Bone marrow (tissue), 2 donors: ENCODE data around the gene SMAD3.

ENCODE experiments used
- DNase-seq, 2 donors: peaks; one replicate each; lab custom pipeline; 2025; lab: John Stamatoyannopoulos, UW

The SMAD3 gene

DNA sequence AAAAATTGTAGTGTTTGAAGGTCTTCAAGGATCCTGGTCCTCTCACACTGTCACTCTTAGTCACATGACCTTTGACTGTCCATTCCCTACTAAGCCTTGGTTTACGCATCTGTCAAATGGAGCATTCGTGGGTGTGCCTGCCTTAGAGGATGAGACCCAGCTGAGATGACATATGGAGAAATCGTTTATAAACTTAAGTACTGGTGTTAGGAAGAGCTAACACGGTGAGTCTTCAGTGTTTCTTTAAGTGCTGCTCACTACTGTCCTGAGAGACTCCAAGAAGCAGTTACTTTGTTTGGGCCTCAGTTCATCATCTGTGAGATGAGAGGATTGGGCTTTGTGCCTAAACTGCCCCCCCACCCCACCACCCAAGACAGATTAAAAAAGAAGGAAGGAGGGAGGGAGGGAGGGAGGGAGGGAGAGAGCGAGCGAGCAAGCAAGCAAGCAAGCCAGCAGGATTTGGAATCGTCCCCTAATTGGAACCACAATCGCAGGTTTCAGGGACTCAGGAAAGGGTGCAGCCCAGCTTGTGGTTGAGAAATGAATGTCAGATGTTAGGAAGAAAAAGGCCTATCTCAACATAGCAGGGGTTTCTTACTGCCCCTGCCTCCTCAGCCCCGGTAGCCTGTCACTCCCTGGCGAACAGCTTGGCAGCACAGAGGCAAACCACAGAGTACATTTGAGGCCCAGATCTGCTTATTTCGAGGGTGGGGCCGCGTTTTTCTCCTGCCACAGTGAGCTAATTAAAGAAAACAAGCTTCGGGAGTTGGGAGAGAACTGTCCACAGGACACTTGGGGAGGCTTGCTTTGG is 32.7 kb downstream of the SMAD3 start:
- DNase-seq, result peak in 1 of 2 donors; percentile 63

DNA sequence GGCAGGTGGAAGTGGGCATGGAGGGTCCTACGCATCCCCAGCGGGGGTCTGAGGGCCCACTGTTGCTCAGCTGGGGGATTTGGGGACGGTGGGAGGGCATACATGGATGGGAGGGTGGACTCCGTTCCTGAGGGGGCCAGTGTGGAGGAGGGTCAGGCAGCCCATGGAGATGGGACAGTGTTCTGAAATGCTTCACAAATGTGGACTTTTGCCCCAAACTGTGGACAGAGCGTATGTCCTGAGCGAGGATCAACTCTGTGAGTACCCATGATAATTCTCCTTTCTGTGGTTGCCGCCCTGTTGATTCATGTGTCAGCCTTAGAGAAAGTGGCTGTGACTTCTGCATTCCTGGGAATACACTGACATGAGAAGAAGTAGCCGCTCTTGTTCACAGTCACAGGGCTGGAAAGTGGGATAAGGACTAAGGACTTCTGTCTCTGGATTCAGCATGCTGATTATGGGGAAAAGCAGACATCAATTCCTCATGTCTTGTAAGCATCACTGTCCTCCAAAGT is 33.4 kb downstream of the SMAD3 start:
- no peak for DNase-seq

DNA sequence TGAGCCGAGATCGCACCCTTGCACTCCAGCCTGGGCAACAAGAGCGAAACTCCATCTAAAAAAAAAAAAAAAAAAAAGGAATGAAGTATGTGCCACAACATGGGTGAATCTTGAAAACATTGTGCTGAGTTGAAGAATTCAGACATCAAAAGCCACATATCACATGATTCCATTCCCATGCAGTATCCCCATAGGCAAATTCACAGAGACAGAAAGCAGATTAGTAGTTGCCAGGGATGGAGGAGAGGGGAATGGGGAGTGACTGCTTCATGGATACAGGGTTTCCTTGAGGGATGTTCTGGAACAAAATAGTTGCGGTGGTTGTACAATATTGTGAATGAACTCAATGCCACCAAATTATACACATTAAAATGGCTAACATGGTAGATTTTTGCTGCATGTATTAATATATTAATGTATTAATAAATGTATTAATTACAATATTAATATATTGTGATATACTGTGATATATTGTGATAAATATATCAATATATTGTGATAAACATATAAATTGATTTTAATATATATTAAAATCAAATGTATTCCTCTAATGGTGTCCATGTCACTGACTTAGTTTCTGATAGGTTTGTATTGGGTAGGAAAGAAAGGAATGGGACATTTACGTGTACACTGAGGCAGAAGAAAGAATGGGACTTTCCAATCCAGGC is 34.9 kb downstream of the SMAD3 start:
- DNase-seq, result no peak

DNA sequence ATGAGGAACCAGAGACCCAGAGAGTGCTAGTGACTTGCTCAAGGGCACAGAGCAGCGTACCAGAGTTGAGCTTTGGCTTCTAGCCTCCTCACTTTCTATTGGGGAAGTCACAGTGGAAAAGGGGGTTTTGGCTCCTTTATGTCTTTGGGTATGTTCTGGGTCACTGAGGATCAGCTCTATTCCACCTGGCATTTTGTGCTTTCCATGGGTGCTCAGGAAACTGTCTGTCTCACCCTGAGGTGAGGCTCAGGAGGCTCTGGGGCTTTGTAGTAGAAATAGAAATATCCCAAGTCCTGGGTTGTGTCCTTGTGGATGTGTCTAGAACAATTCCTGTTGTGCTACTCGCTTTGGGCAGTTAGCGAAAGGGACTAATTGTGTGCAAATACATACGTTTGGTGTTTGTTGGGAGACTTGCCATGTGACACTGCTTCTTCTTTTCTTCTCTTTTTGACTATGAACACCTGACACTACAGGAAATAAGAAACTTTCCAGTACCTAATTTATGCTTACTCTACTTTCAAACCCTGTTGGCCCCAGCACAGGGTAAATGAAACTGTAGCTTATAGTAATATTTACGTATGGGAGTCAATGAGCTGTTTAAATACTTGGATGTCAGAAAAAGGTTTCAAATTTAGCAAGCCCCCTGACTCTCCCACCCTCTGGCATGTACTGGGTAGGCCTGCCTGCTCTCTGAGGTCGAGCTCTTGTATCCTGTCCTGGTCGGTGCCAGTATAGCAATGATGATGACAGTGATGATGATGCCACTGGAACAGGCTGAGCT is 35.6 kb downstream of the SMAD3 start:
- DNase-seq, result no peak

DNA sequence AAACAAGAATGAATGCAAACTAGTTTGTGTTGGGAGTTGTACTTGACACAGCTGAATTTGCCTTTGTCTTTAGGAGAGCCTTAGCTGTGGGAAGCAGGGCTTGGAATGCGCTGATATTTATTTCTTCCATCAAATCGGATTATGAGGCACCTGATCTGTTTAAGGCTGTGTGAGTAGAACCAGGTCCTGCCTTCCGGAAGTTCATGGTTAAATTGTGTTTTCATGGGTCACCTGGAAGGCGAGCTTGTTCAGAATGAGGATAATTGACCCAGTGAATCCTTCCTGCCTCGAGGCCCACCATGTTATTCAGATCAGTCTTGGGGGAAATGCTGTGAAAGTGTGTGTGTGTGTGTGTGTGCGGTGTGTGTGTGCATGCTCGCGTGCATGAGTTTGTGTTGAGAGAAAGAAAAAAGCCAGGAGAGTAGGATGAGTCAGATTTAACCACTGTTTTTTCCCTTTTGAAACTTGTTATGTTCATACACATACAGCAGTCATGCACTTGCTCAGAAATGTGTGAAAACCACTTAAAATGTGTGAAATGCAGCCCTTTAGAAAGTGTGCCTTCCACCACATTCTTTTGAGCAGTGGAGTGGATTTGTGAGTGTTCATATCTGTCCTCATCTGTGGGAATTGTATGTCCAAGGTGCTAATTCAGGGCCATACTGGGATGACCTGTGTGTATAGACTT is 36.7 kb downstream of the SMAD3 start:
- DNase-seq, result peak in 1 of 2 donors; percentile 77

DNA sequence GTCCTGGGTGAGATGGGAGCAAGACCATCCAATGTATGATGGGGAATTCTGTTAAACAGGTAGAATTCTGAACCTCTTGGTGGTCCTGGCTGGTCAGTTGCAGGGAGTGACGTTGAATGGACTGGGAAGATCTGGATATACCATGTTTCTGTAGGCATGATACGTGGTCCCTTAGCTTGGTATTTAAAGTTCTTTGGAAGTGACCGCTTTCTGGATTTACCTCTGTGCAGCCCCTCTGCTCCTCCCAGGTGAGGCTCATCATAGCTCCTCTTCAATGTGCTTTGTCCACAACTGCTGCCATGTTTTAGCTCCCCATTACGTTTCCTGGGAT is 37.2 kb downstream of the SMAD3 start:
- DNase-seq, result no peak

DNA sequence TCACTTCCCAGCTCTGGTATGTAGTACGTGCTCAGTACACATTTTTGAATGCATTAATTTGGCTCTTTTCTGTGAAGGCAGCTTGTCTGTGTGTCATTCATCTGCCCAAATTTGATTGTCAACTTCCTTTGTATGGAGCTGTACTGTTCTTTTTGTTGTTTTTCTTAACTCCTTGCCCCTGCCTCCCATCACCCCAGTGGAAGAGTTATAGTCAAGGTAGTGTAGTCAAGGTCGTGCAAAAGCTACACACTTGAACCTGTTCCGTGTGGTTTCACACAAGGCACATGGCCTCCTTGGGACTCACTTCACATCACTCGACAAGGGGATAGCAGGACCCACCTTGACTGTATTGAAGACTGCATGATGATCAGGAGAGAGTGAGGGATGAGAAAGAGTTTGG is 37.6 kb downstream of the SMAD3 start:
- no peak for DNase-seq

DNA sequence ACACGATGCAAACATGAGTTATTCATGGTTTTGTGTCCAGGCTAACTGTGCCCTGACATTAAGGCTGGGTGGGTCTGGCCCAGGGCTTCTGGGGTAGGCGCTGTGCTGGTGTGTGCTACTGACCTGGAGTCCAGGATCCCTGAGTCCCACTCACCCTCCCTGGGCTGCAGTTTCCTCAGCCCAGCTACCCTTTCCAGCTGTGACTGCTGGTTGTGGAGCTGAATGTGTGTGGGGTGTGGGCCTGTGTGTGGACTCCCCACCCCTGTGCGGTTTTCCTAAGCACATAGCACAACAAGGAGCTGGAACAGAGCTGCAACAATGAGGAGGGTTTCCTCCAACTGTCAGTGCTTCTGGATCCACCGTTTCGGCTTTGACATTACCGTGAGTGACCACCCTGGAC is 38.0 kb downstream of the SMAD3 start:
- no peak for DNase-seq

DNA sequence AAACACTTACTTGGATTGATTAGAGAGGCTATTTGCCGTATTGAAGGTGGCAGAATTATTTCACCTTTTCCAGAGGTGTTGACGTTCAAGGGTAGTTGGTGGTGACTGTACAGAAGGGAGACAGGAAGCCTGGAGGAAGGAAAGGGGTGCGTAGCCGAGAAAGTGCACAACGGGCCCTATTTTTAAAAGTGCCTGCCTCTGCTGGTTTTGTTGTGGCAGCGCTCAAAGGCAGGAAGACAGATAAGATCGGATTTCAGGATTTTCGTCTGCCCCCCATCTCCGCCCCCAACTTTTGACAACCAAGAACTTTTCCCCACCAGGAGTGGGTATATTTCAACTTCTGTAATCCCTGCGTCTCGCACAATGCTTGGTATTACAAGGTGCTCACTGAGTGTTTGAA is 38.5 kb downstream of the SMAD3 start:
- DNase-seq, result peak in 1 of 2 donors; percentile 75

DNA sequence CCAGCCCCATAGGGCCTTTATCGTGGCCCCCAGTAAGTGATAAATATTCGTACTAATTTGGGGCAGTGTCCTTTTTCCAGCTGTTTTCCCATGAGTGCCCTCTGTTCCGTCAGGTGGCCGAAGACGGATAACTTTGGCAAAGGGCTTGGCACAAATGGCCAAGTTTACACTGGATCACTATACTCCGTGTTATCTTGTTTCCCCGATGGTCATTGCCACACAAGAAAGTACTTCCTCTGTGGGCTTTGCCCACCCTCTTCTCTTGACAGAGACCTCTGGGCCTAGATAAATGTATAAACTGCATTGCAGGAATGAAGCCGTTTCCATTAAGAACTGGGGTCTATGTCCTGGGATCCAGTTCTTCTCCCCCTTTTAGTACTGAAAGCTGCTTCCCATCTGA is 39.1 kb downstream of the SMAD3 start:
- no peak for DNase-seq

DNA sequence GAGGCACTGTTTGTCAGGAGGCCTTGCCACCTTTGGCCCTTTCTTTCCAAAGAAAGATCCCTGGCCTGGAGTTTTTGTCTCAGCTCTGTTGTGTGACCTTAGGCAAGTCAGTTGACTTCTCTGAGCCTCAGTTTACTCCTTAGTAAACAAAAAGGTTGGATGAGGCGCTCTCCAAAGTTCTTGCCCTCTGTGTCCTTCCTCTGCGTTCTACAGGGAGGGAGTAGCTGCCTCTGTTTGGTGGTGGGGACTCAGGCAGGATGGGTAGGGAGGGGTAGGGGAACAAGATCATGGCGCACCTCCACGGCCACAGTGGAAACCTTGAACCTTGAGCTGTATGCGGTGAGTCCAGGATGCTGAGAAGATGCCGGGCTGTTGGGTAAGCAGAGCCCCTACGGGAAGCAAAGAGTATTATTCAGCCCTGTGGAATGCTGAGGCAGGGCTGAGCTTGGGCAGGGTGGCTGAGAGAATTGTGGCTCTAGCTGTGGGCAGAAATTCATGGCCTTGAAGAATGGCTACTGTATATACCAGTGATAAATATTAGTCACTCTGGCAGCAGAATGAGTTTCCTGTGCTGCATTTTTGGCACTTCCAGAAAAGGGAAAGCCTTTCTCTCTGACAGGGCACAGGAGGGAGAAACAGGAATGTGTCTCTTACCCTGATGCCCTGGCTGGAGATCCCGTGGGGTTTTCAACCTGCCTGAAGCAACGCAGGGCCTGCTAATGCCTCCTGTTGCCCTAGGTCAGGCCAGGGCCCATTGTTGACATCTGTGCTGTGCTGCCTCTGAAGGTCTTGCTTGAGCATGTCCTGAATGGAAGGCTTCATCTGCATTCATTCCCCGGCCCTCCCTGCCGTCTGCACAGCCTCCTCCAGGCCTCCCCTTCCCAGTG is 39.9 kb downstream of the SMAD3 start:
- DNase-seq, result no peak

DNA sequence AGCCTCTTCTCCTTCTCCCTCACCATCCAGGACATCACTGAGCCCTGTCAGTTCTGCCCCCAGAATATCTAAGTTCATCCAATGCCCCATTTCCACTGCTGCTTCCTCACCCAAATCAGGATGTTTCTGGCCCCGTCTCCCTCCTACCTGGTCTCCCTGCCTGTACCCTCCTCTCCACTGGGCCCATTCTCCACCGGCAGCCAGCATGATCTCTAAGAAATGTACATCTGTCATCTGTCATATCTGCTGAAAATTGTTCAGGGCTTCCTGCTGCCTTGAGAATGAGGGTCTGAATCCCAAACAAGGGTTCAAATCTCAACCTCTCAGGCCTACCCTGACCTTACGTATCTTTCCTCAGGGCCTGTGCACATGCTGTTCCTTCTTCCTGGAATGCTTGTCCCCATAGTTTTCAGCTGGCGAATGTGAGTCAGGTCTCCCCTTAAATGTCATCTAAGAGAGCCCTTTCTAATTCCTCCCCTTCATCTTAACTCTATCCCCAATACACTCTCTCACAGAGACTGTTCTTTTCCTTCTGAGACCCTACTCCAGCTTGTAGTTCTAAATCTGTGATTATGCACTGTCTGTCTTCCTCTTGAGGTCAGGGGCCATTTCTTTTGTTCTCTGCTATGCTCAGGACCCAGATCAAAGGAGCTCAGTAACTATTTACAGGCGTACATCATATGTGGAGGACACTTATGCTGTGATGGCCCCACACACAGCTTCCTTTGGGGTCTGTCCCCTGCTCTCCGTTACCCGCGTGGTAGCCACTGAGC is 40.8 kb downstream of the SMAD3 start:
- DNase-seq, result no peak

DNA sequence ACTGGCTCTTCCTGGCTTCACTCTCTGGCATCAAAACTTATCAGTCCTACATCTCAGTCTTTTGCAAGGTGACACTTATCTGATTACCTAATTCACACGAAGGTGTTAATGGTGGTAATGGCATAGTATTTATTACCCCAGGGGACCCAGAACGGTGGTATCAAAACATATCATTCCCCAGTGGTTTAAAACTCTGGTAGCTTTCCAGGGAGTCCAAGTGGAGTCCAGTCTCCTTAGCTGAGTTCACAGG is 41.3 kb downstream of the SMAD3 start:
- no peak for DNase-seq

DNA sequence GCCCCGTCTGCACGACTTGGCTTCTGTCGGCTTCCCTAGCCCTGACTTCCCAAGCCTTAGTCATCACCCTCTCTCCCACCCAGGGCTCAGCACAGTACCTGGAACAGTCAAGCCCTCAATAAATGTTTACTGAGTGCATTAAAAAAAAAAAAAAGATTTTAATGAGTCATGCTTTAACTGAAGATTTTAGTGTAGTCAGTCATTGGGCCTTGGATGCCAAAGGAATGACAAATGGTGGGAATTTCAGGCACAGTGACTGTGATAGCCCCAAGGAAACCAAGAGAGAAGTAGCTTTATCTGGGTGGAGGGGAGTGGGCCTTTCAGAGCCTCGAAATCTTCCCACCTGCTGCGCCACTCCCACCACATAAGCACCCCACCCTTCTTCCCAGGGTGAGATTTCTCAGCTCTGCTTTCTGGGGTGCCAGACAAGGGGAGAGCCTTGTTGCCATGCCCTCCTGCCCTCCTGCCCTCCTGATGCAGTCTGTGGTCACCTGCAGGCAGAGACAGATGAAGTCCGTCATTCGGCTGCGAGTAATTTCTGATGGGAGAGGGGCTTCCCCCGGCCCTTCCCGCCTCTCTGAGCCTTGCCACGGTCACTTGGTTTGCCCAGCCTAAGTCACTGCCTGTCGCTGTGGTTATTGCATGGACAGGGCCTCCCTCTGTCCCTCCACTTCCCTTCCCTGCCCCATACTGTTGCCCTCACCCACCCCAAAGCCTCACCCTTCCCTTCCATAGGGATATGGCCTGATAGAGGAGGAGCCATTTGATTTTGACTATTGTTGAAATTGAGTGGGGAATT is 41.8 kb downstream of the SMAD3 start:
- DNase-seq, result no peak

DNA sequence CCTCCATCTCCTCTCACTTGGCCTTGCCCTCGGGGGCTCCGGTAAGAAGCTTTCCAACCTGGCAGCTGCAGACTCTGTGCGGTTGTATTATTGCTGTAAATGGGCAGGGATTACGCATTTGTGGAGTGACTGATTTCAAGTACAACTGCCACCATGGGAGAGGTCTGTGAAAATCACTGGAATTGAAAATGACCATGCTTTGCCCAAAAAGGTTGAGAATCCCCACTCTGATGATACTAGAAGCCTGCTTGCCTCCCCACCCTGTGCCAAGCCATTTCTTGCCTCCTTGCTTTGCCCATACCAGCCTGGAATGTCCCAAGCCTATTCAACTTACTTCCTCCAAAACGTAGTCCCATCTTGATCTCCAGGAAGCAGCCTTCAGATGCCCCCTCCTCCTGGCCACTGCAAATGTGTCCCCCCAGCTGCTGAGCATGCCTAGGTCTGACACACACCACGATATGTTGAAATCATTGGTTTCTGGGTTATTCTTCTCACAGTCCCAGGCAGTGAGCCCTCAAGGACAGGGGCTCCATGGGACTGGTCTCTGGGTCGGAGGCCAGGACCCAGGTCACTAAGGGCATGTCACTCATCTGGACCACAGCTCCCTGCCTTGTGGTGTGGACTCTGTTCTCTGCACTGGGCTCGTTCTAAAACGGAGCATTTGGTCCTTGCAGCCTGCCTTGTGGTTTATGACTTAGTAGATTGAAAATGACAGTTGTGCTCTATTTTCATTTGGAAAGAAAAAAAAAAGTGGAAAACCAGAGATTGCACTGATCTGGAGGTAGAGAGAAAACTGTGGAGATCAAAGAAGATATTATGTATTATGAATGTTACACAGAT is 42.9 kb downstream of the SMAD3 start:
- peak in 1 of 2 donors; percentile 37 for DNase-seq

DNA sequence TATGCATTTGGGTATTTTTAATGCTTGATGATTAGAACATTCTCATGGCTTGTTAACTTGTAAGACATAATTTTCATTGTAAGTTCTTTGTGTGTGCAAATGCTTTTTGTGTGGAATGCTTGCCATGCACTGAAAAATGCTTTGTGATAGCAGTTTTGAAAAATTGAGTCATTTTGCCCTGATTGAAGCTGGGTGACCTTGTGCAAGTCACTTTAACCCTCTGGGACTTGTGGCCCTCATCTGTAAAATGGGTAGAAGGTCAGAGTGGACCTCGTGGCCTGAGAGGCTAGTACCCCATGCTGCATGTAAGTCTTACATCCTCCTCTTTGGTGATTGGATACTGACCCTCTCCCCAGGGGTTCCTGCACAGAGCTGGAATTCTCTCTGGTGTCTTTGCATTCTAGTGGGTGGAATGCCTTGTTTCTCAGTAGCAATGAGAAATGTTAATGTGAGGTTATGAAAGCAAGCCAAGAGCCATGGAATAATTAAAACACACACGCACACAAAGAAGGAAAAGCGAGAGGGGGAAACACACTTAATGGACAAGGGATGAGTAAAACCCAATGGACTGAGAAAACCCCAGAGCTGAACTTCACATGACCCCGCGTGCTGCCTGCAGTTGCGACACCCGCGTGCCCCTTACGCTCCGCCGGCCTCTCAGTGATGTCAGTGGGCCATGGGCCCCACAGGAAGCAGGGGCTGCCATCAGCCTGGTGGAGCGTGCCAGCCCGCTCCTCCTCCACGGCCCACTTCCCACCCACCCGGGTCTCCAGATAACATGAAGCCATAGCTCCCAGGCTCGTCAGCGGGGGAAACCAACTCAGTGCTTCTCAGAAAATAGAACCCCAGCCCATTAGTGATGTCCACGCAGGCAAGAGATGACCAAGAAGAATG is 44.0 kb downstream of the SMAD3 start:
- peak in 1 of 2 donors; percentile 58 for DNase-seq

DNA sequence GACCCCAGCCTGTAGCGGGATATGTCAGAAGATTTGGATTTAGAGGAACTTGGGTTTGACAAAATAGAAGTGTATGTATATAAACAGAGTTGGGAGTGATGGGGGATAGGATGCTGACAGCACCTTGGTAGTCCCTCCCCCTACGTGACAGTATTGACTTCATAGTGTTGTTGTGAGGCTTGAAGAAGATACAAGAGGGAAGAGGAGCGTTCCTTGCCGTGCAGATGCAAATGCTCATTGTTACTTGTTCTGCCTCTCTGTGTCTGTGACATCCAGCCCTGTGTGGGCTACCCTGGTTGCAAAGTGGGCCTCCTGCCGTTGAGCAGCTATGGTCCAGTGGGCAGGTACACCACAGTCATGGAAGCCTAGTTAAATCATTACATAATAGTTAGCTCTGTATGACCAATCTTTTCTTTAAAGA is 45.0 kb downstream of the SMAD3 start:
- DNase-seq, result no peak
